Gastroesophageal sphincter (tissue), 4 donors: ENCODE measurements around the gene SLC6A16. TPM values are rescaled to one million over a fixed set of nuclear protein-coding genes. Genes with fewer than 3 reads are reported as not detected.
"Not testable (repeated sequence)": the region's sequence is repeated elsewhere in the genome, so short reads cannot be mapped to it uniquely, and the experiment has no call there.

Experiments
- ATAC-seq: fragments of 150-250 bp; one replicate; pipeline ENCODE4 v1.9.1; 2016; ENCODE audit warnings: mild to moderate bottlenecking, moderate library complexity
- H3K27ac ChIP-seq, 4 donors: fragments of 200-600 bp; sonication (generic) in 3 of 4; 1 replicate in 3 of 4; 2 replicates in 1 of 4; pipeline ENCODE4 v1.5.1; 2016 to 2019
- H3K27me3 ChIP-seq: fragments of 200-600 bp; sonication (generic); one replicate; pipeline ENCODE4 v1.5.1; 2019
- H3K36me3 ChIP-seq, 2 donors: fragments of 200-600 bp; sonication (generic); one replicate each; pipeline ENCODE4 v1.5.1; 2019; ENCODE audit warnings: control low read depth in 1 of 2
- H3K4me1 ChIP-seq, 3 donors: fragments of 200-600 bp; sonication (generic); 1 replicate in 2 of 3; 2 replicates in 1 of 3; pipeline ENCODE4 v1.5.1; 2016 to 2019; ENCODE audit warnings: control low read depth in 2 of 3
- H3K4me3 ChIP-seq, 2 donors: fragments of 200-600 bp; sonication (generic); one replicate each; pipeline ENCODE4 v1.5.1; 2019; ENCODE audit warnings: mild to moderate bottlenecking in 1 of 2, moderate library complexity in 1 of 2
- H3K9me3 ChIP-seq, 3 donors: fragments of 200-600 bp; sonication (generic); one replicate each; pipeline ENCODE4 v1.5.1; 2017 to 2019; ENCODE audit warnings: control low read depth in 2 of 3
- EP300 ChIP-seq: sonication (generic); formaldehyde crosslinking; IDR thresholded peaks from one replicate; pipeline ENCODE4 v1.6.1; 2017; ENCODE audit warnings: antibody characterized with exemption, mild to moderate bottlenecking
- POLR2A ChIP-seq, 2 donors: fragments of 450-650 bp; IDR thresholded peaks; one replicate each; pipeline ENCODE4 v1.6.1; 2017; ENCODE audit warnings: antibody characterized with exemption in 2 of 2, mild to moderate bottlenecking in 2 of 2, moderate library complexity in 1 of 2
- POLR2AphosphoS5 ChIP-seq: sonication (generic); formaldehyde crosslinking; IDR thresholded peaks from one replicate; pipeline ENCODE4 v1.6.1; 2017; ENCODE audit warnings: antibody characterized with exemption
- WGBS, 2 donors: methylation state at CpG; one replicate each; pipeline ENCODE4 v1.1.5; 2018; ENCODE audit warnings: low coverage in 1 of 2; 5-methylcytosine and 5-hydroxymethylcytosine counted together
- total RNA-seq, 4 donors: library from RNA; depleted of rRNA; stranded (reverse); fragments of >200 nt; gene quantifications; one replicate each; pipeline ENCODE4 v1.1.0, GENCODE V29; 2016
- TF ChIP-seq, protein P1 (sequence below), 4 experiments: fragments of 200-600 bp in 2 of 4; fragments of 450-650 bp in 2 of 4; sonication (generic) in 1 of 4; IDR thresholded peaks; one replicate each; pipeline ENCODE4 v1.5.1; 2017 to 2019; ENCODE audit warnings: antibody characterized with exemption in 4 of 4, mild to moderate bottlenecking in 2 of 4, moderate library complexity in 2 of 4

Gene SLC6A16
- total RNA-seq, 4 donors from 2014 or later = 1.9 to 3.7 (median 2.5) TPM

GRCh38 chr19:49301165-49301865, 23.7 kb downstream of the SLC6A16 start:
- no peaks in the 10 kb centered on the region for H3K27me3 ChIP-seq
- H3K36me3 ChIP-seq = no peaks in the 10 kb centered on the region
- H3K27ac ChIP-seq = no peak overlapping the region
- H3K4me1 ChIP-seq = peaks cover 0 to 6% (median 0%) of the 10 kb centered on the region in 3 donors
- no peak overlapping the region for H3K4me3 ChIP-seq
- TF ChIP-seq POLR2AphosphoS5 = no peak
- TF ChIP-seq EP300 = no peak
- TF ChIP-seq, protein P1, sequence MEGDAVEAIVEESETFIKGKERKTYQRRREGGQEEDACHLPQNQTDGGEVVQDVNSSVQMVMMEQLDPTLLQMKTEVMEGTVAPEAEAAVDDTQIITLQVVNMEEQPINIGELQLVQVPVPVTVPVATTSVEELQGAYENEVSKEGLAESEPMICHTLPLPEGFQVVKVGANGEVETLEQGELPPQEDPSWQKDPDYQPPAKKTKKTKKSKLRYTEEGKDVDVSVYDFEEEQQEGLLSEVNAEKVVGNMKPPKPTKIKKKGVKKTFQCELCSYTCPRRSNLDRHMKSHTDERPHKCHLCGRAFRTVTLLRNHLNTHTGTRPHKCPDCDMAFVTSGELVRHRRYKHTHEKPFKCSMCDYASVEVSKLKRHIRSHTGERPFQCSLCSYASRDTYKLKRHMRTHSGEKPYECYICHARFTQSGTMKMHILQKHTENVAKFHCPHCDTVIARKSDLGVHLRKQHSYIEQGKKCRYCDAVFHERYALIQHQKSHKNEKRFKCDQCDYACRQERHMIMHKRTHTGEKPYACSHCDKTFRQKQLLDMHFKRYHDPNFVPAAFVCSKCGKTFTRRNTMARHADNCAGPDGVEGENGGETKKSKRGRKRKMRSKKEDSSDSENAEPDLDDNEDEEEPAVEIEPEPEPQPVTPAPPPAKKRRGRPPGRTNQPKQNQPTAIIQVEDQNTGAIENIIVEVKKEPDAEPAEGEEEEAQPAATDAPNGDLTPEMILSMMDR (IDR thresholded peaks at IDR 0.05) = peak; percentile 43 to 79 (median 56)
- H3K9me3 ChIP-seq = peaks cover 0 to 6% (median 0%) of the 10 kb centered on the region in 3 donors
- 19 to 37% methylated on average over 4 to 5 of the region's 8 CpGs for WGBS, 2 donors
- peak; percentile 77 for ATAC-seq

- H3K4me1 ChIP-seq, H3K36me3 ChIP-seq, ATAC-seq, H3K9me3 ChIP-seq, H3K4me3 ChIP-seq, H3K27ac ChIP-seq, H3K27me3 ChIP-seq: not testable (repeated sequence)
- 89 to 93% methylated on average over 3 of the region's 3 CpGs for WGBS, 2 donors
Measured at GRCh38 chr19:49298653-49299052, 26.3 kb downstream of the SLC6A16 start.

DNA sequence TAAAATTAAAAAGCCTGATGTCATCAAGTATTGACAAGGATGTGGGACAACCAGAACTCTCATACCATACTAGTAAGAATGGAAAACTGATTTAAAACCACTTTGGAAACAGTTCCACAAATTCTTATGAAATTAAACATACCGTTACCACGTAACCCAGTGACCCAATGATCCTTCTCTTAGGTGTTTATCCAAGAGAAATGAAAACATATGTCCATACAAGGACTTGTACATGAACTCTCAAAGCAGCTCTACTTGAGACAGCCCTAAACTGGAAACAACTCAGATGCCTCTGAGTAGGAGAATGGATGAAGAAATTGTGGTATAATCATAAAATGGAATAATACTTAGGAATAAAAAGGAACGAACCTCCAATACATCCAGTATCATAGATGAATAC, 27.6 kb downstream of the SLC6A16 start:
- no peak overlapping the region for H3K27ac ChIP-seq
- peaks cover 0 to 12% of the 10 kb centered on the region in 2 donors for H3K36me3 ChIP-seq
- no peaks in the 10 kb centered on the region for H3K9me3 ChIP-seq
- WGBS, 2 donors = 46 to 54% methylated on average over 3 of the region's 3 CpGs
- peaks cover 0 to 6% (median 0%) of the 10 kb centered on the region in 3 donors for H3K4me1 ChIP-seq
- H3K4me3 ChIP-seq = no peak overlapping the region
- ATAC-seq = no peak
- H3K27me3 ChIP-seq = no peaks in the 10 kb centered on the region
- TF ChIP-seq, protein P1 (IDR thresholded peaks at IDR 0.05) = no peak
- no peak for TF ChIP-seq POLR2AphosphoS5
- no peak for TF ChIP-seq EP300
- TF ChIP-seq POLR2A (IDR thresholded peaks at IDR 0.05) = no peak

DNA sequence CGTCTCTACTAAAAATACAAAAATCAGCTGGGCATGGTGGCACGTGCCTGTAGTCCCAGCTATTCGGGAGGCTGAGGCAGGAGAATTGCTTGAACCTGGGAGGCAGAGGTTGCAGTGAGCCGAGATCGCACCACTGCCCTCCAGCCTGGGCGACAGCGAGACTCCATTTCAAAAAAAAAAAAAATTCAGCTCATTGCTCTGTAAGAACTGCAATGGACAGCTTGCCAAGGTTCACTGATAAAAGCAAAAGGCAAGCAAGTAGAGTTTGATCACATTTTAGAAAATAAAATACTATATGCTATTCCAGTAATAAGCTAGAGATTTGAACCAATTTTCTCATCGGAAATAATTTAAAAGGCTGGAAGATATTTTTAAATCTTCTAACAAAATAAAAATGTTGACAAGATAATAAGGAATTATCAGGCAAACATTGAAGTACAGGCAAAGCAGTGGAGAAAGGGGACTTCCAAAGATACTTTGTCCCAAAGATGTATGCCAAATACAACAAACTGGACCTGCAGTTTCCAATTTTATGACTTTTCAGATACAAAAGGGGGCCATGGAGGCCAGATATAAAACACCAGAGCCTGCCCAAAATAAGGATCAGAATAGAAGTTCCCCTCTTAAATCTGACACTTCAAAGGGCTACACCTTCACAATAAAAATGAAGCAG, 29.6 kb downstream of the SLC6A16 start:
- Histone ChIP-seq H3K36me3 (peaks cover 0 to 15% of the 10 kb centered on the region in 2 donors), H3K27ac (no peak overlapping the region), H3K4me1 (no peaks in the 10 kb centered on the region), H3K27me3 (no peaks in the 10 kb centered on the region), H3K9me3 (no peaks in the 10 kb centered on the region), H3K4me3 (no peak overlapping the region)
- TF ChIP-seq POLR2AphosphoS5 (no peak), EP300 (no peak), POLR2A (IDR thresholded peaks at IDR 0.05) (no peak)
- TF ChIP-seq, protein P1 (IDR thresholded peaks at IDR 0.05) = no peak
- no peak for ATAC-seq
- WGBS, 2 donors = 81 to 95% methylated on average over 2 to 8 of the region's 8 CpGs

DNA sequence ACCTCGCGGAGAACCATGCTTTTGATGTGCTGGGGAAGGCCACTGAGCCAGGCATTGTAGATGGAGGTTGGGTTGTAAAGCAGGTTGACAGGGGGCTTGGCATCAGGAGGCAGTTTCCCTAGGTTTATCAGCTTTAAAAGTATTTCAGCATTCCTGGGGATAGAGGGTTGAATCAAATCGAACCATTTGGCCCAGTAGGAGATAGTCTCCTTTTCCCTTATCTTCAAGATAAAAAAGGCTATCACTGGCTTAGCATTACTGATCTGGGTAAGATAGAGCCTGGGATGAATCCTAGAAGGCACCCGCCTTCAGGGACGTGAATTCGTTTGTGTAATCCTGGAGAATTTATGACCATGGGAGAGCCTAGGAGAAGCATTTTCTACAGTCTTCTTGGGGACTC, 30.6 kb downstream of the SLC6A16 start:
- H3K27ac ChIP-seq = no peak overlapping the region
- TF ChIP-seq, protein P1 (IDR thresholded peaks at IDR 0.05) = no peak
- no peak for TF ChIP-seq POLR2AphosphoS5
- no peak for TF ChIP-seq EP300
- no peak for TF ChIP-seq POLR2A (IDR thresholded peaks at IDR 0.05)
- no peaks in the 10 kb centered on the region for H3K27me3 ChIP-seq
- no peaks in the 10 kb centered on the region for H3K9me3 ChIP-seq
- peaks cover 0 to 15% of the 10 kb centered on the region in 2 donors for H3K36me3 ChIP-seq
- 77 to 88% methylated on average over 3 to 4 of the region's 6 CpGs for WGBS, 2 donors
- H3K4me3 ChIP-seq = no peak overlapping the region
- ATAC-seq = no peak
- H3K4me1 ChIP-seq = no peaks in the 10 kb centered on the region
